Epithelial cell of esophagus (primary cell): Measurements from ENCODE around the gene NALCN.

ENCODE experiments used
- DNase-seq: peaks from one replicate; pipeline ENCODE4 v3.0.0; 2010; ENCODE audit warnings: low read depth
- H3K4me3 ChIP-seq: 2 replicates; pipeline ENCODE4 v1.5.1; 2011; ENCODE audit warnings: mild to moderate bottlenecking, low read length, control low read depth
- CTCF ChIP-seq: IDR thresholded peaks from 2 replicates; pipeline ENCODE4 v1.5.1; 2011; ENCODE audit warnings: low read depth, mild to moderate bottlenecking, low read length, control low read depth, inconsistent platforms; ENCODE audit not compliant: insufficient read depth; ENCODE audit errors: missing control alignments

The NALCN gene

GRCh38 chr13:101127741-101128353 is 288.5 kb downstream of the NALCN start:
- peak; percentile 65 for DNase-seq
- peak; percentile 83 for TF ChIP-seq CTCF
- H3K4me3 ChIP-seq: no peak overlapping the region

- no peak for DNase-seq
- H3K4me3 ChIP-seq: no peak overlapping the region
- TF ChIP-seq CTCF: no peak
Measured at GRCh38 chr13:101123028-101123427, 293.3 kb downstream of the NALCN start.

GRCh38 chr13:101121608-101122007 is 294.7 kb downstream of the NALCN start:
- DNase-seq: no peak

GRCh38 chr13:101120007-101120406 is 296.3 kb downstream of the NALCN start:
- no peak overlapping the region for H3K4me3 ChIP-seq
- no peak for TF ChIP-seq CTCF
- no peak for DNase-seq

More at GRCh38 chr13:101121608-101122007, 294.7 kb downstream of the NALCN start:
- H3K4me3 ChIP-seq: no peak overlapping the region
- no peak for TF ChIP-seq CTCF

GRCh38 chr13:101116826-101117225 is 299.5 kb downstream of the NALCN start:
- TF ChIP-seq CTCF: no peak
- no peak for DNase-seq
- H3K4me3 ChIP-seq: no peak overlapping the region

- TF ChIP-seq CTCF: no peak
- no peak overlapping the region for H3K4me3 ChIP-seq
- no peak for DNase-seq
Measured at GRCh38 chr13:101116341-101116740, 300.0 kb downstream of the NALCN start.

GRCh38 chr13:101115762-101116171 is 300.5 kb downstream of the NALCN start:
- TF ChIP-seq CTCF: peak; percentile 30
- DNase-seq: peak; percentile 18

More at GRCh38 chr13:101115762-101116171, 300.5 kb downstream of the NALCN start:
- H3K4me3 ChIP-seq: no peak overlapping the region
